Activated CD4-positive, alpha-beta memory T cell treated with anti-CD3 and anti-CD28 coated beads for 36 hours (primary cell): ENCODE results near the gene PREX1. TPM values are rescaled to one million over a fixed set of nuclear protein-coding genes. Genes with fewer than 3 reads are reported as not detected.

Source experiments
- CTCF ChIA-PET: fragments of 350-600 bp; sonication (Branson Sonifier 250); formaldehyde crosslinking; loops from one replicate; lab custom pipeline; 2021; ENCODE audit warnings: antibody characterized with exemption, inconsistent platforms; lab: Charles Lee
- POLR2A ChIA-PET: fragments of 350-600 bp; sonication (Branson Sonifier 250); formaldehyde crosslinking; loops from one replicate; lab custom pipeline; 2021; ENCODE audit warnings: antibody characterized with exemption; lab: Charles Lee
- DNase-seq: peaks from one replicate; pipeline ENCODE4 v3.0.0-alpha.2; 2020
- H3K27ac Mint-ChIP-seq: one replicate; pipeline ENCODE4 v1.8.0; 2021; ENCODE audit warnings: mixed read lengths
- H3K27me3 Mint-ChIP-seq: one replicate; pipeline ENCODE4 v1.8.0; 2021; ENCODE audit warnings: mixed read lengths
- H3K36me3 Mint-ChIP-seq: one replicate; pipeline ENCODE4 v1.8.0; 2021; ENCODE audit warnings: mixed read lengths
- H3K4me1 Mint-ChIP-seq: one replicate; pipeline ENCODE4 v1.8.0; 2021; ENCODE audit warnings: low read depth, mixed read lengths
- H3K4me3 Mint-ChIP-seq: one replicate; pipeline ENCODE4 v1.8.0; 2021; ENCODE audit warnings: mild to moderate bottlenecking, mixed read lengths
- H3K9me3 Mint-ChIP-seq: one replicate; pipeline ENCODE4 v1.8.0; 2021; ENCODE audit warnings: mixed read lengths
- intact Hi-C: fragments of 100-400 bp; cut with micrococcal nuclease; formaldehyde crosslinking; loops from one replicate; pipeline ENCODE4 v1.15.1; 2023
- total RNA-seq, 2 experiments: library from RNA; stranded (reverse); gene quantifications; one replicate each; pipeline ENCODE4 v1.2.3, GENCODE V29; 2021

PREX1 gene
- total RNA-seq, 2 experiments from 2014 or later, result 91.5 to 92.8 TPM

DNA sequence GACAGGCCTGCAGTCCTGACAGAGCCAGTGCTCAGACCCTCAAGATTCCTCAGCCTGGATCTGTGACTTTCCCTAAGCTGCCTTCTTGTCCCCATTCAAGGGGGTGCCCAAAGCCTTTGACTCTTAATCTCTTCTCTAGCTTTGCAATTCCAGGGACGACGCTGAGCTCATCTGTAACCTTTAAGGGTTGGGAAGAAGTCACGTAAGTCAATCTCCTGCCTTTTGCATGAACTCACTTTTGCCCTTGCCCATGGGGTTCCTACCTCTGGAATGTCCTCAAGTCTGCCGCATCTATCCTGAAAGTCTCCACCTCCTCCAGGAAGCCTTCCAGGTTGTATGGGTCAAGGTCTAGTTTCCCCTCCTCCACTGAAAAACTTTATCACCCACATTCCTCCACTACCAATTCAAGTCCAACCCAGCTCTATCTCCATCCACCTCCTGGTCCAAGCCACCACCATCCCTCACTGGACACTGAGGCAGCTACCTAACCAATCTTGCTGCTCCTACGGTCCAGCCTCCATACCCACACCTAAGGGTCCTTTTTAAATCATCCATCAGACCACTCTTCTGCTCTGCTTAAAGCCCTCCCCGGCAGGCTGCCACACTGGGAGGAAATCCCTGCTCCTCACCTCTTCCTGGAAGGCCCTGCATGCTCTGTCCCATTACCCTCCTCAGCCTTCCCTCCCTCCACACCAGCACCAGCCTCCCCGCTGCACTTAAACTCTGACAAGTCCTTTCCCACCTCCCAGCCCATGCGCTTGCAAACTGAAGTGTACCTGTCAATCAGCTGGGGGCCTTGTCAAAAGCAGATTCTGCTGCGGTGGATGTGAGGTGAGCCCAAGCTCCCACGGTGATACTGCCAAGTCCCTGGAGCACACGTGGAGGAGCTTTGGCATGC, 29.7 kb downstream of the PREX1 start:
- DNase-seq, result no peak
- CTCF ChIA-PET, result interaction anchor here (1.3 to 1.7 kb wide), 2 partner anchors 140 to 162 kb away, joined by 3 to 5 read pairs; no protein-coding TSS in a partner anchor
- POLR2A ChIA-PET, result interaction anchor here (1.0 kb wide), 1 partner anchor 20 kb away, joined by 3 read pairs; no protein-coding TSS in a partner anchor
- Mint-ChIP-seq H3K27me3 (no peaks in the 10 kb centered on the region), H3K4me1 (peaks cover 67% of the 10 kb centered on the region), H3K9me3 (no peaks in the 10 kb centered on the region), H3K27ac (no peak overlapping the region), H3K36me3 (peaks cover 5% of the 10 kb centered on the region), H3K4me3 (no peak overlapping the region)
- intact Hi-C loops, result no loop called here

DNA sequence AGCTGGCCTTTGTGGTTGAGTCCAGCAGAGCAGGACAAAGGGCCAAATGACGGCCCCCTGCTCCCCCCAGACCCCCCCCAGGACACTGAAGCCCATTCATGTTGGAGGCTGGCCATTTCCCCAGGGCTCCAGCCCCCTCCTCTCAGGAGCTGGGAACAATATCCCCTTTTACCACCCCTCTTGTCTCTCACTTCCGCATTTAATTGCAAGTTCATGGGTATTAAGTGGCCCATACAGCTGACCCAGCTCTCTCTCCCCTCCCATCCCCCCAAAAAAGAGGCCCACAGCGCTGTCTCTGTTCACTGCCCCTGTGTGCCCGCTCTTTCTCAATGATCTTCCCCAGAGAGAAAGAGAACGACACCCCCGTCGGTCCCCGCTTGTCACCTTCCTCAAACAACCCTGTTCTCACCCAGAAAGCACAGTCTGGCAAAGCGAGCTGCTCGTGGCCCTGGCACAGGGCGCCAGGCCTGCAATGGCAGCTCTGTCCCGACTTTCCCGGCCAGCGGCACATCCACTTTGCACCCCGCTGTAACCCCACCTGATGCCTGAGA, 30.4 kb downstream of the PREX1 start:
- DNase-seq, result no peak
- Mint-ChIP-seq H3K4me1 (peaks cover 64% of the 10 kb centered on the region), H3K27me3 (no peaks in the 10 kb centered on the region), H3K4me3 (no peak overlapping the region), H3K27ac (no peak overlapping the region), H3K9me3 (no peaks in the 10 kb centered on the region), H3K36me3 (peaks cover 3% of the 10 kb centered on the region)
- intact Hi-C loops, result no loop called here
- ChIA-PET POLR2A (interaction anchor here (1.0 kb wide), 1 partner anchor 21 kb away, joined by 3 read pairs; no protein-coding TSS in a partner anchor), CTCF (interaction anchor here (1.0 kb wide), 1 partner anchor 107 kb away, joined by 3 read pairs; no protein-coding TSS in a partner anchor)

DNA sequence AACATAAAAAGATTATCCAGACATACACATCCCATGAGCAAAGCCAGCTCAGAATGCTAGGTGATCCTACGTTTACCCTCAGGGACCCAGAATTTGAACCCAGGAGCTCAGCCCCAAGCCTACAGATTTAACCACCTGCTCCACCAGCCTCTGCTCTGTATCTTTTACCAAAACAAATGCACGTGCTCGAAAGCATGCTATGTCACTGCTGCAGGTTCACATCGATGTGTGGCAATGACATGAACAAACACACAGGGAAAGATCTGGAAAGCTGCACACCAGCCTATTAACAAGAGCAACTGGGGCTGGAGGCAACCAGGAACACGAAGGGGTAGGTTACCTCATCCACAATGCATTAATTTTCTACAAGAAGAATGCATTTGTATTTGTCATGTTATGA, 32.1 kb downstream of the PREX1 start:
- intact Hi-C loops, result no loop called here
- CTCF ChIA-PET, result no interaction called here
- no peaks in the 10 kb centered on the region for H3K27me3 Mint-ChIP-seq
- no peaks in the 10 kb centered on the region for H3K9me3 Mint-ChIP-seq
- peaks cover 62% of the 10 kb centered on the region for H3K4me1 Mint-ChIP-seq
- no peak overlapping the region for H3K4me3 Mint-ChIP-seq
- H3K36me3 Mint-ChIP-seq, result no peaks in the 10 kb centered on the region
- DNase-seq, result no peak
- POLR2A ChIA-PET, result no interaction called here
- H3K27ac Mint-ChIP-seq, result no peak overlapping the region

DNA sequence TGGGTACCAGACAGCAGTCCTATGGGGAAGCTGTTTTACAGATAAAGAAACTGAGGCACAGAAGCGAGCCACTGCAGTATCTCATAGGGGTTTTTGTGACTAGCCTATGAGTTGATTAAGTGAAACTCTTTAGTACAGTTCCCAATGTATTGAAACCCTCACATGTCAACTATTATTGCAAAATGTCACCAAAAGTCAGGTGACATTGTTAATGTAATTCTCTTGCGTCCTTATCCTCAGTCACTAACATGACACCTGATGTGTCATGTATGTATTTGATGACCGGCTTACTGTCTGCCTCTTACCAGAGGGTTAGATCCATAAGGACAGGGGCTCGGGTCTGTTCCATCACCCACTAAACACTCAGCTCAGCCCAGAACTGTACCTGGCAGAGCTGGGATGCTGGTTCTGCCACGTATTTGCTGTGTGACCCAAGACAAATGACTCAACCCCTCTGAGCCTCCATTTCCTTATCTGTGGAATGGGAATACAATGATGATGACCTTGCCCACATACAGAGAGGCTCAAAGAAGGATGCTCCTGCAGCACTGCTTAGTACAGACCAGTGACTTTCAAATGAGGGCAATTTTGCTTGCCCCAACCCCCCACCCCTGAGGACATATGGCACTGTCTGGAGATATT, 32.9 kb downstream of the PREX1 start:
- intact Hi-C loops, result no loop called here
- CTCF ChIA-PET, result no interaction called here
- Mint-ChIP-seq H3K4me3 (no peak overlapping the region), H3K27ac (no peak overlapping the region), H3K9me3 (no peaks in the 10 kb centered on the region), H3K4me1 (peaks cover 65% of the 10 kb centered on the region), H3K36me3 (peaks cover 2% of the 10 kb centered on the region), H3K27me3 (no peaks in the 10 kb centered on the region)
- POLR2A ChIA-PET, result no interaction called here
- no peak for DNase-seq

DNA sequence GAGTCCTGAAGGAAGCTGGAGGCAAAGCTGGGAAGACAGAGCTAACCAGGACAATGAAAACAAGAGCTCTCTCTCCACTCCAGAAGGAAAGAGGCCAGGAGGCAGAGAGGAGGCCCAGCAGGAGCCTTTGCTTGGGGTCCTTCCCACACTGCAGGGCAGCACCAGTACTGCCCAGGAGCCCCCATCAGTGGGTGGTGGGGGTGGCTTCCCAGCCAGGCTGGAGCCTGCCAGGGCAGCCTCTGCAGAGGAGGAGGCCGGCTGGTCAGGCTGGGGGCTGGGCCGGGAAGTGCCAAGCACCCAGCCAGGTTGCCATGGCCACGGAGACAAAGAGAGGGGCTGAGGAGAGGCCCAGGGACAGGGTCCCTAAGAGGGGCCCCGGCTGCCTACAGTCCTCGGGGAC, 33.4 kb downstream of the PREX1 start:
- H3K27ac Mint-ChIP-seq, result peak overlapping the region; percentile 7
- POLR2A ChIA-PET, result no interaction called here
- CTCF ChIA-PET, result no interaction called here
- no peaks in the 10 kb centered on the region for H3K9me3 Mint-ChIP-seq
- no peak overlapping the region for H3K4me3 Mint-ChIP-seq
- H3K36me3 Mint-ChIP-seq, result peaks cover 7% of the 10 kb centered on the region
- peaks cover 66% of the 10 kb centered on the region for H3K4me1 Mint-ChIP-seq
- no peak for DNase-seq
- H3K27me3 Mint-ChIP-seq, result no peaks in the 10 kb centered on the region
- intact Hi-C loops, result no loop called here

DNA sequence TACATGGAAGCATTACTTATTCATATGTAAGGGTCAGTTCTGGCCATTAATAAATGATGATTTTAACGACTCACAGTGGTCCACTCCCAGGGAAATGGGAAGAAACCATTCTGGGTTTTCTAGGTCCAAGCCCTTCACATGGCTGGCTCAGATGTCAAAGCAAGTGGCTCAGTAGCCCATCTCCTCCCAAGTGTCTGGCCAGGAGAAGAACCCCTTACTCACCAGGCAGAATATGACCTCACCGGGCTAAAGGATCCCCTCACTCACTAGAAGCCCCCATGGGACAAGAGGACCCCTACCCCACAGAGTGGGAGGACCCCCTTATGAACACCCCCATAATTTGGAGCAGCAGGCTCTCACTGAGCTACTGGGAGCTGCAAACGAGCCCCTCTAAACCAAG, 34.0 kb downstream of the PREX1 start:
- H3K4me1 Mint-ChIP-seq, result peaks cover 67% of the 10 kb centered on the region
- H3K4me3 Mint-ChIP-seq, result no peak overlapping the region
- intact Hi-C loops, result no loop called here
- POLR2A ChIA-PET, result no interaction called here
- H3K27ac Mint-ChIP-seq, result peak overlapping the region; percentile 7
- H3K27me3 Mint-ChIP-seq, result no peaks in the 10 kb centered on the region
- no peaks in the 10 kb centered on the region for H3K9me3 Mint-ChIP-seq
- no peak for DNase-seq
- peaks cover 8% of the 10 kb centered on the region for H3K36me3 Mint-ChIP-seq
- CTCF ChIA-PET, result no interaction called here

DNA sequence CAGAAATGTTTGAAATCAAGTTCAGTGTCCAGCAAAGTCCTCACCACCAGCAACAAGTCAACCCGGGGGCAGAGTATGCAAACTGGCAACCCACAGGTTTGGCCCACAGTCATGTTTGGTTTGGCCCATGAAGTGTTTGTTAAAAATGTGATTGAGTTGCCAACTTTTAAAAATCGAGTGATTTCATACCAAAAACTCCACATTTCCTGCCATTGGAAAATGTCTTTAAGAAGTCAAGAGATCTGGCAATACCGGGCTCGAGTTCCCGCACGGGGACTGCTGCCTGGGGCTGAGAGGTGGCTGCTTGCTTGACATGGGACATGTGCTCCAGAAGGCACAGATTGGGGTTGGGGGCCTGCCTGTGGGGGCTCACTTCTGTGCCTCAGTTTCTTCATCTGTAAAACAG, 36.1 kb downstream of the PREX1 start:
- no peak for DNase-seq
- Mint-ChIP-seq H3K27ac (no peak overlapping the region), H3K4me3 (no peak overlapping the region), H3K9me3 (no peaks in the 10 kb centered on the region), H3K36me3 (peaks cover 8% of the 10 kb centered on the region), H3K4me1 (peaks cover 73% of the 10 kb centered on the region), H3K27me3 (no peaks in the 10 kb centered on the region)
- intact Hi-C loops, result no loop called here
- POLR2A ChIA-PET, result interaction anchor here (0.8 to 5.7 kb wide), 2 partner anchors 35 to 75 kb away, joined by 3 to 30 read pairs; partner anchors contain the start of gene PREX1
- CTCF ChIA-PET, result interaction anchor here (1.4 to 1.6 kb wide), 2 partner anchors 26 to 54 kb away, joined by 4 read pairs; no protein-coding TSS in a partner anchor

DNA sequence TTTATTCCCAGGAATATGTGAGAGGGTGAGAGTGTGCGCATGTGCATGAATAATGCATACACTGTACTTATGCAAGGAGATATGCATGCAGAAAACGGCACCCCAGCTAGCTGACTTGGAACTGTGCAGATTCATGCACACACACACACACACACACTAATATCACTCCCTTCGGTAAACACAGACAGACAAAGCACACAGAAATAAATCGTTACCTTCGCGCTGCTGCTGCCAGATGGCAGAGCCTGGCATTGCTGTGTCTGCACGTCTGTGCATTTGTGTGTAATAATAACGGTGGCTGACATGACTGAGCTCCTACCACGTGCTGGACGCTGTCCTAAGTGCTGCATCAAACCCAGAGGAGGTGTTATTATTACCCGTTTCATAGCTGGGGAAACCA, 36.8 kb downstream of the PREX1 start:
- POLR2A ChIA-PET, result interaction anchor here (0.8 to 5.7 kb wide), 3 partner anchors 36 to 75 kb away, joined by 3 to 30 read pairs (median 3); partner anchors contain the start of gene PREX1
- intact Hi-C loops, result no loop called here
- H3K4me1 Mint-ChIP-seq, result peaks cover 73% of the 10 kb centered on the region
- H3K36me3 Mint-ChIP-seq, result peaks cover 8% of the 10 kb centered on the region
- no peak overlapping the region for H3K27ac Mint-ChIP-seq
- no peaks in the 10 kb centered on the region for H3K27me3 Mint-ChIP-seq
- no peaks in the 10 kb centered on the region for H3K9me3 Mint-ChIP-seq
- CTCF ChIA-PET, result interaction anchor here (1.1 to 1.6 kb wide), 2 partner anchors 53 to 134 kb away, joined by 4 read pairs; no protein-coding TSS in a partner anchor
- no peak for DNase-seq
- H3K4me3 Mint-ChIP-seq, result no peak overlapping the region

DNA sequence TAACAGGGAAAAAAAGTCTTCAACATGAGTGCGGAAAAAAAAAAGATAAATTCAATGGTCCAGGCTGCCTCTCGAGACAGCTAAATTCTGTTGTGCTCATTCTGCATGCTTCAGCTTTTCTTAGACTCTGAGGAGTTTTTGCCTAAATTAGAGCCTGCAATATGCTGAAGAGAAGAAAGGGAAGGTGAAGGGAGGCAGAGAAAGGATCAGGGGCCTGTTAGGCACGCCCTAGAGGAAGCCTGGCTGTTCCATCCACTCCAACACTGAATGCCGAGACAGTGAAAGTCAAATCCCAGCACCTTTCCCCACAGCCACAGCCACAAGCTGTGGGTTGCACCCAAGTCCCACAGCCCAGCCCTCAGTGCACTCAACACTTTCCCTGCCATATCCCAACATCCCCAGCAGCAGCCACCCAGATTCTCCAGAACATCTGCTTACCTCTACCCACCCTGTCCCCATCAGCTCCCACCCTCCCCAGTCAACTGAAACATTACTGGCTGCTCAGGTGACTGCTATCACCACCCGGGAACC, 37.3 kb downstream of the PREX1 start:
- CTCF ChIA-PET, result interaction anchor here (1.1 to 1.6 kb wide), 2 partner anchors 53 to 133 kb away, joined by 4 read pairs; no protein-coding TSS in a partner anchor
- H3K4me3 Mint-ChIP-seq, result no peak overlapping the region
- H3K9me3 Mint-ChIP-seq, result no peaks in the 10 kb centered on the region
- POLR2A ChIA-PET, result interaction anchor here (1.5 to 5.7 kb wide), 2 partner anchors 36 to 74 kb away, joined by 3 to 30 read pairs; partner anchors contain the start of gene PREX1
- H3K36me3 Mint-ChIP-seq, result peaks cover 8% of the 10 kb centered on the region
- no peaks in the 10 kb centered on the region for H3K27me3 Mint-ChIP-seq
- H3K4me1 Mint-ChIP-seq, result peaks cover 68% of the 10 kb centered on the region
- no peak for DNase-seq
- intact Hi-C loops, result no loop called here
- peak overlapping the region; percentile 34 for H3K27ac Mint-ChIP-seq

DNA sequence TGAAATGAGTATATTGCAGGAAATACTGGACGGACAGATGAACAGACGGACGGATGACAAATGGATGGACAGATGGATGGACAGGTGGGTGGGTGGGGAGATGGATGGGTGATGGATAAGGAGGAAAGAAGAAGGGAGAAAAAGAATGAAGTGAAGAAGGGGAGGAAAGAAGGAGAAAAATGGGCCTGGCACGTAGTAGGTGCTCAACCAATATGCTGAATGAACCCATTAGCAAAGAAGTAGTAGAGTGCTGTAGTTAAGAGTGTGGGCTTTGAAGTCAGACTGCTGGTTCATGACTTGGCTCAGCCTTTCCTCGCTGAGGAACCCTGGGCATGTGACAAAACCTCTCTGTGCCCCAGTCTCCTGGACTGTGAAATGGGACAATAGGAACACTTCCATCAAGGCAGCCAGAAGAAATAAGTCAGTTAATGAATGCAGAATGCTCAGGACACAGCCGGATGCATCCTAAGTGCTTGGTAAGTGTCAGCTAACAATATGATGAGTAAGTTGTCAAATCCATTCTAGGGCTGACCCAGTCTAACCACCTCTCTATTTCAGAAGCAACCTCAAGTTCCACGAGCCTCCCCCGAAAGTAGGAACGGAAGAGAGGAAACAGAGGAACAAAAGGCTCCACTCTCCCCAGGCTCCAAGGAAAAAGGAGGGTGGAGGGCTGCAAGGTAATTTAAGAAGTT, 37.9 kb downstream of the PREX1 start:
- POLR2A ChIA-PET, result interaction anchor here (1.5 to 5.7 kb wide), 5 partner anchors 28 to 74 kb away, joined by 3 to 30 read pairs (median 8); partner anchors contain the start of gene PREX1
- no peaks in the 10 kb centered on the region for H3K27me3 Mint-ChIP-seq
- no peaks in the 10 kb centered on the region for H3K9me3 Mint-ChIP-seq
- H3K36me3 Mint-ChIP-seq, result peaks cover 8% of the 10 kb centered on the region
- CTCF ChIA-PET, result interaction anchor here (1.1 to 2.0 kb wide), 2 partner anchors 132 kb away, joined by 4 to 6 read pairs; no protein-coding TSS in a partner anchor
- intact Hi-C loops, result no loop called here
- no peak for DNase-seq
- peak overlapping the region; percentile 52 for H3K27ac Mint-ChIP-seq
- no peak overlapping the region for H3K4me3 Mint-ChIP-seq
- peaks cover 62% of the 10 kb centered on the region for H3K4me1 Mint-ChIP-seq

DNA sequence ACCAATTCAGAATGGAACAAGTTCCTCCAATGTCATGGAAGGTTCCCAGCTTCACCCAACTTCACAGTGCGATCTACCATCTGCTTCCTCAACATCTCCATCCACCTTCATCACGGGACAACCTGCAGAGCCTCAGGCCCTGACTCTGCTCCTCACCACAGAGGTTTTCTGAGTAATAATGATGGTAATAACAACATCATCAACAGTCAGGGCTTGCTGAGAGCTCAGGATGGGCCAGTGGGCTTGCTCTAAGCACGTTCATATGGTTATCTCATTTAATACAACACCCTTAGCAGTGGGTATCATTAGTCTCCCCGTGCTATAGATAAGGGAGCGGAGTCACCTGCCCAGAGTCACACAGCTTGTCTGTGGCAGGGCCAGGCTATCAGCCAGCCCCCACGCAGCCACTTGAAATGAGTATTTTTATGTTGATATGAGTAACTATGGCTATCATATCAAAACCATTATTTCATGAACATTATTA, 38.6 kb downstream of the PREX1 start:
- H3K27ac Mint-ChIP-seq, result peak overlapping the region; percentile 81
- peaks cover 8% of the 10 kb centered on the region for H3K36me3 Mint-ChIP-seq
- no peaks in the 10 kb centered on the region for H3K9me3 Mint-ChIP-seq
- intact Hi-C loops, result no loop called here
- CTCF ChIA-PET, result interaction anchor here (1.4 to 2.0 kb wide), 2 partner anchors 39 to 132 kb away, joined by 3 to 6 read pairs; partner anchors contain the start of gene PREX1
- POLR2A ChIA-PET, result interaction anchor here (1.6 to 5.7 kb wide), 4 partner anchors 29 to 50 kb away, joined by 6 to 30 read pairs (median 10); partner anchors contain the start of gene PREX1
- peak overlapping the region; percentile 24 for H3K4me3 Mint-ChIP-seq
- peak; percentile 68 for DNase-seq
- H3K4me1 Mint-ChIP-seq, result peaks cover 59% of the 10 kb centered on the region
- H3K27me3 Mint-ChIP-seq, result no peaks in the 10 kb centered on the region
